ENCODE results near the gene TMEM203. TPM values are rescaled to one million over a fixed set of nuclear protein-coding genes. Genes with fewer than 3 reads are reported as not detected.
A peak's percentile ranks its signal among the peaks of the same experiment; 100 is the strongest.

The TMEM203 gene
- total RNA-seq, 1 experiment from 2014 or later: 35.5 TPM

- Histone ChIP-seq H3K9me3 (ENCODE audit: control insufficient read depth, low read depth, low read length) (no peaks in the 10 kb centered on the region), H4K91ac (ENCODE audit: insufficient read length, low read depth, low read length) (no peak overlapping the region), H3K27me3 (ENCODE audit: insufficient read depth, low read length) (no peaks in the 10 kb centered on the region), H3K79me2 (ENCODE audit: insufficient read depth, low read length) (peaks cover 10% of the 10 kb centered on the region; the same call in 1 of the 2 replicates), H2BK120ac (ENCODE audit: low read depth, low read length, poor library complexity, severe bottlenecking) (no peak overlapping the region), H3K27ac (ENCODE audit: insufficient read length, low read depth, low read length) (no peak overlapping the region), H3K56ac (ENCODE audit: insufficient read length, low read depth, low read length) (no peak overlapping the region), H3K23ac (ENCODE audit: insufficient read length, low read depth, low read length) (no peak overlapping the region), H3K14ac (ENCODE audit: insufficient read depth, low read length) (no peak overlapping the region), H3K9ac (ENCODE audit: extremely low read depth, insufficient read length, low read length) (peak overlapping the region; percentile 41), H2BK15ac (ENCODE audit: low read depth, low read length) (no peak overlapping the region), H3K4me1 (ENCODE audit: insufficient read depth, low read length) (peaks cover 5% of the 10 kb centered on the region; the same call in 1 of the 2 replicates), H2BK5ac (ENCODE audit: insufficient read length, low read length) (no peak overlapping the region), H3K18ac (ENCODE audit: insufficient read length, low read depth, low read length) (peak overlapping the region; percentile 37), H3K23me2 (ENCODE audit: insufficient read length, low read depth, low read length, poor library complexity, severe bottlenecking) (peaks cover 13% of the 10 kb centered on the region), H3K4ac (ENCODE audit: low read depth, low read length) (no peak overlapping the region), H4K20me1 (ENCODE audit: control insufficient read depth, insufficient read depth, insufficient read length) (peaks cover 2% of the 10 kb centered on the region), H4K8ac (replicated peaks; ENCODE audit: insufficient read length, low read depth, low read length) (no peak overlapping the region), H2AFZ (ENCODE audit: low read length) (no peak overlapping the region), H3T11ph (ENCODE audit: low read length) (no peak overlapping the region), H3K79me1 (ENCODE audit: insufficient read depth, low read depth, low read length, poor library complexity, severe bottlenecking) (peaks cover 6% of the 10 kb centered on the region), H2BK12ac (ENCODE audit: insufficient read length, low read depth, low read length) (no peak overlapping the region), H2AK5ac (ENCODE audit: insufficient read length, low read length) (no peak overlapping the region), H4K5ac (ENCODE audit: insufficient read length, low read depth, low read length) (no peak overlapping the region), H2BK20ac (ENCODE audit: low read depth, low read length, poor library complexity, severe bottlenecking) (no peak overlapping the region), H3K4me2 (ENCODE audit: insufficient read depth, insufficient read length, low read length) (peak overlapping the region; percentile 82)
- Mint-ChIP-seq H3K4me3 (peak overlapping the region; percentile 90 to 97), H3K36me3 (ENCODE audit: insufficient read depth in 1 of 3, low read depth in 3 of 3) (peaks cover 7 to 56% (median 43%) of the 10 kb centered on the region in 3 experiments; a peak in 6 of 7 replicates), H3K27ac (peak overlapping the region; percentile 40 to 95 (median 88); a peak in 5 of 7 replicates), H3K4me1 (peaks cover 17 to 22% of the 10 kb centered on the region in 2 experiments), H3K9me3 (no peaks in the 10 kb centered on the region), H3K27me3 (ENCODE audit: low read depth) (no peaks in the 10 kb centered on the region)
- no CpG with 5 or more reads among the region's 31 CpGs for WGBS (ENCODE audit: extremely low coverage, insufficient read length, low lambda C conversion rate)
- TF ChIP-seq CTCF (conservative IDR thresholded peaks at IDR 0.05): no peak
- DNase-seq: no peak
Measured at GRCh38 chr9:137188086-137188489, 17.4 kb downstream of the TMEM203 start.
